Loucy (cell line): ENCODE results near the gene TIAM1.

Experiments used
- H2AFZ ChIP-seq: fragments of 200-600 bp; sonication (generic); 2 replicates; pipeline ENCODE4 v1.6.0; 2016; ENCODE audit warnings: antibody characterized with exemption, mild to moderate bottlenecking, low read length, moderate library complexity
- H3F3A ChIP-seq: fragments of 200-600 bp; 2 replicates; pipeline ENCODE4 v1.6.0; 2016; ENCODE audit warnings: antibody characterized with exemption, low read depth, mild to moderate bottlenecking
- H3K27me3 ChIP-seq: fragments of 200-600 bp; sonication (generic); 2 replicates; pipeline ENCODE4 v1.6.1; 2014; ENCODE audit warnings: low read length, mild to moderate bottlenecking; ENCODE audit not compliant: insufficient read depth, poor library complexity, severe bottlenecking
- H3K36me3 ChIP-seq: fragments of 200-600 bp; sonication (generic); 2 replicates; pipeline ENCODE4 v1.6.1; 2016; ENCODE audit warnings: low read length; ENCODE audit not compliant: insufficient read depth
- H3K4me1 ChIP-seq: fragments of 200-600 bp; sonication (generic); 2 replicates; pipeline ENCODE4 v1.5.1; 2014; ENCODE audit warnings: low read length, mild to moderate bottlenecking; ENCODE audit not compliant: insufficient read depth, poor library complexity, severe bottlenecking
- H3K4me2 ChIP-seq: fragments of 200-600 bp; sonication (generic); 2 replicates; pipeline ENCODE4 v1.6.0; 2014; ENCODE audit warnings: antibody characterized with exemption, low read length, low read depth, mild to moderate bottlenecking; ENCODE audit not compliant: poor library complexity, severe bottlenecking
- H3K4me3 ChIP-seq: fragments of 200-600 bp; sonication (generic); 2 replicates; pipeline ENCODE4 v1.5.1; 2014; ENCODE audit warnings: low read length, mild to moderate bottlenecking, mixed read lengths; ENCODE audit not compliant: poor library complexity, severe bottlenecking
- H3K79me2 ChIP-seq: fragments of 200-600 bp; sonication (generic); 2 replicates; pipeline ENCODE4 v1.6.1; 2014; ENCODE audit warnings: low read length; ENCODE audit not compliant: insufficient read depth
- H3K9ac ChIP-seq: fragments of 200-600 bp; sonication (generic); 2 replicates; pipeline ENCODE4 v1.6.0; 2014; ENCODE audit warnings: mild to moderate bottlenecking, low read depth, low read length, moderate library complexity; ENCODE audit not compliant: poor library complexity, severe bottlenecking
- H3K9me2 ChIP-seq: fragments of 200-600 bp; sonication (generic); replicated peaks from 2 replicates; pipeline ENCODE4 v1.6.1; 2016; ENCODE audit warnings: low read depth, low read length, mixed read lengths
- H3K9me3 ChIP-seq: fragments of 200-600 bp; sonication (generic); 2 replicates; pipeline ENCODE4 v1.6.1; 2014; ENCODE audit warnings: mild to moderate bottlenecking, antibody characterized with exemption, low read length, low read depth; ENCODE audit not compliant: insufficient read depth
- H4K20me1 ChIP-seq: fragments of 200-600 bp; sonication (generic); 2 replicates; pipeline ENCODE4 v1.6.0; 2014; ENCODE audit warnings: antibody characterized with exemption, low read length, mild to moderate bottlenecking; ENCODE audit not compliant: insufficient read depth, poor library complexity, severe bottlenecking
- CTCF ChIP-seq: fragments of 200-600 bp; sonication (generic); conservative IDR thresholded peaks from 2 replicates; pipeline ENCODE4 v1.5.1; 2014; ENCODE audit warnings: mild to moderate bottlenecking, antibody characterized with exemption, low read length
- EZH2phosphoT487 ChIP-seq: fragments of 200-600 bp; IDR thresholded peaks from 2 replicates; pipeline ENCODE4 v1.6.1; 2018; ENCODE audit warnings: antibody characterized with exemption, mild to moderate bottlenecking, moderate library complexity, borderline replicate concordance

The TIAM1 gene

GRCh38 chr21:31111093-31111492 is 233.0 kb downstream of the TIAM1 start:
- no peak overlapping the region for H3K9ac ChIP-seq
- no peak overlapping the region for H2AFZ ChIP-seq
- TF ChIP-seq CTCF (no peak), EZH2phosphoT487 (no peak)
- H3K9me2 ChIP-seq, result no peaks in the 10 kb centered on the region
- no peak overlapping the region for H3K4me3 ChIP-seq
- no peaks in the 10 kb centered on the region for H4K20me1 ChIP-seq
- H3K4me1 ChIP-seq, result no peaks in the 10 kb centered on the region
- H3K79me2 ChIP-seq, result no peaks in the 10 kb centered on the region
- H3K9me3 ChIP-seq, result no peaks in the 10 kb centered on the region
- no peaks in the 10 kb centered on the region for H3F3A ChIP-seq
- no peak overlapping the region for H3K4me2 ChIP-seq
- H3K36me3 ChIP-seq, result no peaks in the 10 kb centered on the region
- no peaks in the 10 kb centered on the region for H3K27me3 ChIP-seq

GRCh38 chr21:31110430-31110829 is 233.6 kb downstream of the TIAM1 start:
- no peak overlapping the region for H2AFZ ChIP-seq
- no peaks in the 10 kb centered on the region for H3K79me2 ChIP-seq
- no peak overlapping the region for H3K4me3 ChIP-seq
- H3F3A ChIP-seq, result no peaks in the 10 kb centered on the region
- no peaks in the 10 kb centered on the region for H3K4me1 ChIP-seq
- H3K4me2 ChIP-seq, result no peak overlapping the region
- H3K9me2 ChIP-seq, result no peaks in the 10 kb centered on the region
- no peaks in the 10 kb centered on the region for H3K27me3 ChIP-seq
- no peak overlapping the region for H3K9ac ChIP-seq
- H3K36me3 ChIP-seq, result no peaks in the 10 kb centered on the region
- no peaks in the 10 kb centered on the region for H4K20me1 ChIP-seq
- H3K9me3 ChIP-seq, result no peaks in the 10 kb centered on the region
- TF ChIP-seq EZH2phosphoT487, result no peak
- no peak for TF ChIP-seq CTCF

GRCh38 chr21:31107871-31108270 is 236.2 kb downstream of the TIAM1 start:
- Histone ChIP-seq H3F3A (no peaks in the 10 kb centered on the region), H3K4me1 (peaks cover 8% of the 10 kb centered on the region), H3K27me3 (no peaks in the 10 kb centered on the region), H4K20me1 (no peaks in the 10 kb centered on the region), H3K9me3 (no peaks in the 10 kb centered on the region), H3K79me2 (no peaks in the 10 kb centered on the region), H3K9me2 (no peaks in the 10 kb centered on the region), H2AFZ (no peak overlapping the region), H3K9ac (no peak overlapping the region), H3K4me2 (no peak overlapping the region), H3K36me3 (no peaks in the 10 kb centered on the region), H3K4me3 (no peak overlapping the region)
- TF ChIP-seq EZH2phosphoT487, result no peak
- TF ChIP-seq CTCF, result no peak
